Endothelial cell of umbilical vein (primary cell): ENCODE measurements around the gene PCTP. TPM values are rescaled to one million over a fixed set of nuclear protein-coding genes. Genes with fewer than 3 reads are reported as not detected.

Experiments used
- BruUV-seq: library from RNA; stranded (reverse); fragments of 400-500 nt; replicated peaks from 2 replicates; lab custom pipeline; 2021; lab: Mats Ljungman, UMichigan
- CTCF ChIA-PET: fragments of 300-600, 350-600 bp; sonication (Branson Sonifier 250); formaldehyde crosslinking; loops from one replicate; lab custom pipeline; 2021; ENCODE audit warnings: antibody characterized with exemption, inconsistent platforms; lab: Charles Lee
- POLR2A ChIA-PET: fragments of 300-600, 350-600 bp; sonication (Branson Sonifier 250); formaldehyde crosslinking; loops from one replicate; lab custom pipeline; 2021; ENCODE audit warnings: antibody characterized with exemption, inconsistent platforms; lab: Charles Lee
- DNase-seq: peaks from one replicate; pipeline ENCODE4 v3.0.0-alpha.2; 2011; ENCODE audit warnings: low read depth, low spot score
- FAIRE-seq: peaks from 2 replicates; lab custom pipeline; 2011; peaks lifted over from hg19 to GRCh38; lab: Jason Lieb, UNC
- H2AFZ ChIP-seq: 2 replicates; pipeline ENCODE4 v1.6.0; 2012; ENCODE audit warnings: low read depth, low read length, control low read depth, inconsistent platforms
- H3K27ac ChIP-seq: 2 replicates; pipeline ENCODE4 v1.5.1; 2011; ENCODE audit warnings: low read depth, mild to moderate bottlenecking, control low read depth, low read length, moderate library complexity; ENCODE audit not compliant: insufficient read depth
- H3K27me3 ChIP-seq, 2 experiments: 2 replicates each; pipeline versions ENCODE4 v1.6.0 to v1.6.1; 2011; ENCODE audit warnings: low read length in 2 of 2, mixed read lengths in 1 of 2; ENCODE audit not compliant: control insufficient read depth in 2 of 2, insufficient read depth in 2 of 2
- H3K36me3 ChIP-seq, 2 experiments: 2 replicates in 1 of 2; 3 replicates in 1 of 2; pipeline ENCODE4 v1.5.1; 2011; ENCODE audit warnings: low read length in 2 of 2, mild to moderate bottlenecking in 1 of 2, moderate library complexity in 1 of 2; ENCODE audit not compliant: control insufficient read depth in 2 of 2, insufficient read depth in 2 of 2; ENCODE audit errors: extremely low read depth in 1 of 2
- H3K4me1 ChIP-seq: 3 replicates; pipeline ENCODE4 v1.5.1; 2011; ENCODE audit warnings: mild to moderate bottlenecking, low read length; ENCODE audit not compliant: control insufficient read depth, insufficient read depth; ENCODE audit errors: extremely low read depth
- H3K4me2 ChIP-seq: 2 replicates; pipeline ENCODE4 v1.6.1; 2011; ENCODE audit warnings: low read length, control low read depth, mixed read lengths; ENCODE audit not compliant: insufficient read depth
- H3K4me3 ChIP-seq, 3 experiments: fragments of 200-600 bp in 1 of 3; sonication (generic), shearing (Covaris generic) in 1 of 3; replicated peaks in 1 of 3; 2 replicates each; pipeline ENCODE4 v1.5.1; 2011 to 2016; ENCODE audit warnings: control low read depth in 3 of 3, low read length in 3 of 3, mild to moderate bottlenecking in 2 of 3, inconsistent platforms in 1 of 3, low read depth in 1 of 3, moderate library complexity in 1 of 3; ENCODE audit not compliant: insufficient read depth in 1 of 3
- H3K79me2 ChIP-seq: 2 replicates; pipeline ENCODE4 v1.6.0; 2012; ENCODE audit warnings: low read length, inconsistent platforms; ENCODE audit not compliant: control insufficient read depth, insufficient read depth
- H3K9ac ChIP-seq: replicated peaks from 2 replicates; pipeline ENCODE3; 2011; ENCODE audit warnings: low read length, control low read depth; ENCODE audit not compliant: insufficient read depth; ENCODE audit errors: extremely low read depth
- H3K9me1 ChIP-seq: replicated peaks from 3 replicates; pipeline ENCODE4 v1.6.0; 2011; ENCODE audit warnings: mild to moderate bottlenecking, low read length; ENCODE audit not compliant: control insufficient read depth, insufficient read depth; ENCODE audit errors: extremely low read depth
- H3K9me3 ChIP-seq: replicated peaks from 2 replicates; pipeline ENCODE4 v1.5.1; 2012; ENCODE audit warnings: low read length, inconsistent platforms; ENCODE audit not compliant: control insufficient read depth, insufficient read depth
- H4K20me1 ChIP-seq: replicated peaks from 2 replicates; pipeline ENCODE3; 2011; ENCODE audit warnings: mild to moderate bottlenecking, low read length; ENCODE audit not compliant: control insufficient read depth, insufficient read depth; ENCODE audit errors: extremely low read depth
- EZH2 ChIP-seq: IDR thresholded peaks from 2 replicates; pipeline ENCODE4 v1.6.1; 2012; ENCODE audit warnings: borderline replicate concordance, low read depth, mild to moderate bottlenecking, moderate library complexity, low read length, inconsistent platforms; ENCODE audit not compliant: severe bottlenecking
- FOS ChIP-seq: IDR thresholded peaks from 2 replicates; pipeline ENCODE4 v1.6.1; 2011; ENCODE audit warnings: mild to moderate bottlenecking, low read length, moderate library complexity, borderline replicate concordance; ENCODE audit not compliant: insufficient read depth
- GATA2 ChIP-seq: IDR thresholded peaks from 2 replicates; pipeline ENCODE4 v1.7.0; 2011; ENCODE audit warnings: low read depth, mild to moderate bottlenecking, moderate library complexity, mixed read lengths, low read length; ENCODE audit not compliant: insufficient read length, insufficient read depth
- JUN ChIP-seq: IDR thresholded peaks from 2 replicates; pipeline ENCODE4 v1.6.1; 2011; ENCODE audit warnings: borderline replicate concordance, low read depth; ENCODE audit not compliant: insufficient read length, insufficient read depth
- MYC ChIP-seq: IDR thresholded peaks from one replicate; pipeline ENCODE4 v1.6.1; 2011; ENCODE audit warnings: mild to moderate bottlenecking, low read depth, low read length
- POLR2A ChIP-seq: IDR thresholded peaks from 2 replicates; pipeline ENCODE4 v1.6.1; 2012; ENCODE audit warnings: low read depth, mild to moderate bottlenecking, control low read depth, low read length
- POLR2AphosphoS5 ChIP-seq: IDR thresholded peaks from 2 replicates; pipeline ENCODE4 v1.6.1; 2012; ENCODE audit warnings: low read depth, mild to moderate bottlenecking, control low read depth, low read length, moderate library complexity; ENCODE audit not compliant: insufficient read depth
- dilution Hi-C: fragments of 300-500 bp; cut with MboI; formaldehyde crosslinking; loops from one replicate; pipeline ENCODE4 v1.15.0; 2019; ENCODE audit warnings: low sequenced_read_pairs; ENCODE audit not compliant: extremely low pct_ligation_motif_present
- intact Hi-C: fragments of 100-400 bp; cut with micrococcal nuclease; formaldehyde crosslinking; loops from one replicate; pipeline ENCODE4 v1.10.0; 2022
- polyA plus RNA-seq, 4 experiments: library from polyadenylated mRNA; depleted of rRNA in 3 of 4; stranded (reverse) in 3 of 4; unstranded in 1 of 4; fragments of >200 nt; gene quantifications; 2 replicates each; pipeline versions ENCODE4 v1.2.1 to v1.2.3, GENCODE V29; 2011 to 2012; ENCODE audit warnings: missing spikeins in 1 of 4
- total RNA-seq: library from RNA; stranded (reverse); gene quantifications from 2 replicates; pipeline ENCODE4 v1.2.3, GENCODE V29; 2021
- TF ChIP-seq, protein P1 (sequence below): IDR thresholded peaks from 2 replicates; pipeline ENCODE4 v1.6.1; 2011; ENCODE audit not compliant: insufficient read depth, insufficient read length
- TF ChIP-seq, protein P2 (sequence below), 2 donors: IDR thresholded peaks; 1 replicate in 1 of 2; 2 replicates in 1 of 2; pipeline ENCODE4 v1.5.1; 2011; ENCODE audit warnings: low read length in 2 of 2, mild to moderate bottlenecking in 2 of 2, moderate library complexity in 2 of 2, control low read depth in 1 of 2, inconsistent platforms in 1 of 2, low read depth in 1 of 2; ENCODE audit not compliant: insufficient read depth in 1 of 2; ENCODE audit errors: extremely low read depth in 1 of 2

PCTP gene
- total and polyA plus RNA-seq, 2 donors (not counting 3 experiments of a cell fraction or from before 2014, with no cell fraction given): 13.5 to 18.3 TPM

DNA sequence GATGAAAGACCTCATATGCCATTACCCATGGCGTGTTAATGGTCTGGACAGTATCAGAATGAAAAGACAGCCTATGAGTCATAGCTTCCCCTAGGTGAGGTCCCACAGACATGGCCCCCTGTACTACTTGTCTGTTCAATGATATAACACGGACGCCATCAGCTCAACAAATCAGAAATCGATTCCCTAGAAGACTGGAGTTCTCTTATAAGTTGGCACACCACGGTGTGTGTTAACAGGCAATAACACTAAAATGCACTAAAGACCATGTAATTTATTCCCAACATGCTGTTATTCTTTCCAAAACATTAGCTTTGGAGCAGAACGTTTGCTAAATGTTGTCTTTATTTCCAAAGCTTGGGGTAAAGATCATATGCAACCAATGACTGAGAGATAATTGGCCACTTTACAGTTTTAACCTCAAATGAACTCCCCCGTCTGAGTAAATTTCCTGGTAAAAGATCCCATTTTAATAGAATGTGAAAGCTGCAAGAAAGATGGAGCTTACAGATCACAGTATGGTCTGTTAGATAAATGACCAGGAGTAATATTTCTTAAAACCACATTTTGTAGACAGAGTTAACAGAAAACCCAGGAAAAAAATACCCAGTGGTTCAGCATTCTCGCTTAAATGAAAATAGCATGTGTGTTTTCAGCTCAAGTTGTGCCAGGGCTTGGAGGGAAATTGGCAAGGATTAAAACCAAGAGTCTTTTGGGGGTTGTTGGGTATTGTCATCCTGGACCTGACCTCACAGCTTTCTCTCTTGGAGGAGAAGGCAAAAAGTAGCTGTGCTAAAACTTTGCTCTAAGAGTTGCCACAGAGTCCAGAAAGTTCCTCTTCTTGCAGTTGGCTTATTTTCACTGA is 65.9 kb downstream of the PCTP start:
- POLR2A ChIA-PET: no interaction called here

More for the DNA sequence above, 65.9 kb downstream of the PCTP start:
- Histone ChIP-seq H3K36me3 (no peaks in the 10 kb centered on the region), H3K4me3 (no peak overlapping the region), H3K27ac (no peak overlapping the region), H4K20me1 (no peaks in the 10 kb centered on the region), H3K79me2 (no peaks in the 10 kb centered on the region), H3K4me2 (no peak overlapping the region), H3K9ac (no peak overlapping the region), H3K9me3 (no peaks in the 10 kb centered on the region), H3K4me1 (peaks cover 4% of the 10 kb centered on the region), H3K9me1 (no peaks in the 10 kb centered on the region), H3K27me3 (no peaks in the 10 kb centered on the region), H2AFZ (no peak overlapping the region)
- CTCF ChIA-PET: interaction anchor here (0.8 to 1.4 kb wide), 4 partner anchors 8 to 215 kb away, joined by 3 read pairs; no protein-coding TSS in a partner anchor
- no peak for FAIRE-seq
- BruUV-seq: no TSS peak
- TF ChIP-seq, protein P1, sequence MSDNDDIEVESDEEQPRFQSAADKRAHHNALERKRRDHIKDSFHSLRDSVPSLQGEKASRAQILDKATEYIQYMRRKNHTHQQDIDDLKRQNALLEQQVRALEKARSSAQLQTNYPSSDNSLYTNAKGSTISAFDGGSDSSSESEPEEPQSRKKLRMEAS: no peak
- TF ChIP-seq EZH2 (no peak), JUN (no peak), MYC (no peak), POLR2AphosphoS5 (no peak), GATA2 (no peak), FOS (no peak), POLR2A (no peak)
- TF ChIP-seq, protein P2, sequence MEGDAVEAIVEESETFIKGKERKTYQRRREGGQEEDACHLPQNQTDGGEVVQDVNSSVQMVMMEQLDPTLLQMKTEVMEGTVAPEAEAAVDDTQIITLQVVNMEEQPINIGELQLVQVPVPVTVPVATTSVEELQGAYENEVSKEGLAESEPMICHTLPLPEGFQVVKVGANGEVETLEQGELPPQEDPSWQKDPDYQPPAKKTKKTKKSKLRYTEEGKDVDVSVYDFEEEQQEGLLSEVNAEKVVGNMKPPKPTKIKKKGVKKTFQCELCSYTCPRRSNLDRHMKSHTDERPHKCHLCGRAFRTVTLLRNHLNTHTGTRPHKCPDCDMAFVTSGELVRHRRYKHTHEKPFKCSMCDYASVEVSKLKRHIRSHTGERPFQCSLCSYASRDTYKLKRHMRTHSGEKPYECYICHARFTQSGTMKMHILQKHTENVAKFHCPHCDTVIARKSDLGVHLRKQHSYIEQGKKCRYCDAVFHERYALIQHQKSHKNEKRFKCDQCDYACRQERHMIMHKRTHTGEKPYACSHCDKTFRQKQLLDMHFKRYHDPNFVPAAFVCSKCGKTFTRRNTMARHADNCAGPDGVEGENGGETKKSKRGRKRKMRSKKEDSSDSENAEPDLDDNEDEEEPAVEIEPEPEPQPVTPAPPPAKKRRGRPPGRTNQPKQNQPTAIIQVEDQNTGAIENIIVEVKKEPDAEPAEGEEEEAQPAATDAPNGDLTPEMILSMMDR (IDR thresholded peaks at IDR 0.05; ENCODE audit: extremely low read depth in 1 of 2, insufficient read depth in 1 of 2, low read depth in 1 of 2, low read length in 2 of 2): no peak
- DNase-seq: no peak
- intact Hi-C loops (no loop called here), dilution Hi-C loops (no loop called here)
